Cerebellar nuclear complex (tissue), 1 donor: ENCODE results near the gene ANKRD63.

ENCODE experiments used
- DNase-seq, 2 experiments: peaks; one replicate each; lab custom pipeline; 2025; lab: John Stamatoyannopoulos, UW

The ANKRD63 gene

GRCh38 chr15:40295877-40296560 is 13.2 kb upstream of the ANKRD63 start:
- no peak for DNase-seq

- DNase-seq = no peak
Measured at GRCh38 chr15:40295297-40295696, 12.4 kb upstream of the ANKRD63 start.

GRCh38 chr15:40293905-40294895 is 11.3 kb upstream of the ANKRD63 start:
- DNase-seq = no peak

GRCh38 chr15:40293006-40293405 is 10.1 kb upstream of the ANKRD63 start:
- no peak for DNase-seq

GRCh38 chr15:40292246-40292645 is 9.4 kb upstream of the ANKRD63 start:
- DNase-seq = no peak

- DNase-seq = no peak
Measured at GRCh38 chr15:40290918-40291574, 8.2 kb upstream of the ANKRD63 start.

- DNase-seq = no peak
Measured at GRCh38 chr15:40290545-40290917, 7.7 kb upstream of the ANKRD63 start.

- no peak for DNase-seq
Measured at GRCh38 chr15:40289140-40289775, 6.4 kb upstream of the ANKRD63 start.

- DNase-seq = no peak
Measured at GRCh38 chr15:40287968-40288367, 5.1 kb upstream of the ANKRD63 start.

GRCh38 chr15:40287505-40287904 is 4.6 kb upstream of the ANKRD63 start:
- no peak for DNase-seq

GRCh38 chr15:40286794-40287193 is 3.9 kb upstream of the ANKRD63 start:
- no peak for DNase-seq

- DNase-seq = no peak
Measured at GRCh38 chr15:40286061-40286532, 3.2 kb upstream of the ANKRD63 start.

- DNase-seq = no peak
Measured at GRCh38 chr15:40285554-40286011, 2.7 kb upstream of the ANKRD63 start.

- DNase-seq = no peak
Measured at GRCh38 chr15:40285151-40285550, 2.3 kb upstream of the ANKRD63 start.

GRCh38 chr15:40283615-40284300 is 894 bp upstream of the ANKRD63 start:
- no peak for DNase-seq

GRCh38 chr15:40282147-40282868 is 556 bp downstream of the ANKRD63 start:
- DNase-seq = no peak

GRCh38 chr15:40281801-40282146 is 1.1 kb downstream of the ANKRD63 start:
- no peak for DNase-seq

- DNase-seq = no peak
Measured at GRCh38 chr15:40281057-40281800, 1.6 kb downstream of the ANKRD63 start.

GRCh38 chr15:40280260-40281056 is 2.4 kb downstream of the ANKRD63 start:
- DNase-seq = no peak
